CD4-positive, alpha-beta T cell (primary cell): ENCODE data around the gene THSD7A. TPM values are rescaled to one million over a fixed set of nuclear protein-coding genes. Genes with fewer than 3 reads are reported as not detected.

Experiments
- ATAC-seq: fragments of 200-7000 bp; cut with Tn5 transposase; one replicate; pipeline ENCODE4 v1.10.0; 2022; ENCODE audit warnings: mild to moderate bottlenecking; ENCODE audit not compliant: poor library complexity
- CTCF ChIA-PET: fragments of 350-600 bp; sonication (Branson Sonifier 250); formaldehyde crosslinking; loops from one replicate; lab custom pipeline; 2021; ENCODE audit warnings: antibody characterized with exemption, inconsistent platforms; lab: Charles Lee
- POLR2A ChIA-PET: fragments of 350-600 bp; sonication (Branson Sonifier 250); formaldehyde crosslinking; loops from one replicate; lab custom pipeline; 2021; ENCODE audit warnings: antibody characterized with exemption, inconsistent platforms; lab: Charles Lee
- DNase-seq, 14 experiments: peaks; one replicate each; pipeline ENCODE4 v3.0.0-alpha.2; 2013 to 2020; ENCODE audit warnings: mixed read lengths in 2 of 14
- H3K27ac ChIP-seq, 2 donors: one replicate each; pipeline versions ENCODE4 v1.5.1 to v1.7.0; 2013; ENCODE audit warnings: low read length in 2 of 2, low read depth in 1 of 2, mild to moderate bottlenecking in 1 of 2
- H3K27me3 ChIP-seq, 2 experiments: 1 replicate in 1 of 2; 2 replicates in 1 of 2; pipeline versions ENCODE4 v1.6.1 to v1.7.0; 2013; ENCODE audit warnings: low read length in 2 of 2, control low read depth in 1 of 2, mild to moderate bottlenecking in 1 of 2, moderate library complexity in 1 of 2; ENCODE audit not compliant: insufficient read depth in 2 of 2, control insufficient read depth in 1 of 2
- H3K36me3 ChIP-seq: one replicate; pipeline ENCODE4 v1.6.1; 2013; ENCODE audit warnings: low read length, control low read depth; ENCODE audit not compliant: insufficient read depth
- H3K4me1 ChIP-seq: one replicate; pipeline ENCODE4 v1.6.1; 2013; ENCODE audit warnings: low read length, control low read depth; ENCODE audit not compliant: insufficient read depth
- H3K4me3 ChIP-seq: one replicate; pipeline ENCODE4 v1.5.1; 2013; ENCODE audit warnings: mild to moderate bottlenecking, low read length, moderate library complexity
- H3K9me3 ChIP-seq, 2 experiments: 1 replicate in 1 of 2; 2 replicates in 1 of 2; pipeline versions ENCODE4 v1.6.1 to v1.7.0; 2013; ENCODE audit warnings: low read length in 2 of 2, mild to moderate bottlenecking in 2 of 2, control low read depth in 1 of 2, moderate library complexity in 1 of 2; ENCODE audit not compliant: control insufficient read depth in 1 of 2, insufficient read depth in 1 of 2
- H3K27ac Mint-ChIP-seq: one replicate; pipeline ENCODE4 v1.8.0; 2020; ENCODE audit warnings: mixed read lengths
- H3K27me3 Mint-ChIP-seq: one replicate; pipeline ENCODE4 v1.8.0; 2021; ENCODE audit warnings: mixed read lengths
- H3K36me3 Mint-ChIP-seq: one replicate; pipeline ENCODE4 v1.8.0; 2021; ENCODE audit warnings: low read depth, mixed read lengths
- H3K4me1 Mint-ChIP-seq: one replicate; pipeline ENCODE4 v1.8.0; 2021; ENCODE audit warnings: low read depth, mixed read lengths
- H3K4me3 Mint-ChIP-seq: one replicate; pipeline ENCODE4 v1.8.0; 2020; ENCODE audit warnings: mild to moderate bottlenecking, mixed read lengths
- H3K9me3 Mint-ChIP-seq: one replicate; pipeline ENCODE4 v1.8.0; 2020; ENCODE audit warnings: mixed read lengths
- CTCF ChIP-seq: fragments of 200-600 bp; IDR thresholded peaks from one replicate; pipeline ENCODE4 v1.8.0; 2022; ENCODE audit warnings: antibody characterized with exemption, mild to moderate bottlenecking
- intact Hi-C, 2 experiments: fragments of 100-400 bp; cut with DNase I in 1 of 2; cut with micrococcal nuclease in 1 of 2; formaldehyde crosslinking; loops; one replicate each; pipeline versions ENCODE4 v1.15.1 to v1.9.0; 2023 to 2025; cut with DNase I, micrococcal nuclease
- total RNA-seq, 174 experiments: library from RNA in 2 of 174; stranded (reverse) in 2 of 174; gene quantifications; one replicate each; pipeline ENCODE4 v1.2.3 and lab custom pipeline; 2021 to 2026

The THSD7A gene
- total RNA-seq, 2 experiments from 2014 or later = not detected

GRCh38 chr7:11410656-11411644, 421.0 kb downstream of the THSD7A start:
- no peaks in the 10 kb centered on the region for H3K27me3 ChIP-seq
- no peak overlapping the region for H3K27ac Mint-ChIP-seq
- no peaks in the 10 kb centered on the region for H3K27me3 Mint-ChIP-seq
- intact Hi-C loops = no loop called here
- DNase-seq (no peak), ATAC-seq (no peak)
- H3K27ac ChIP-seq = no peak overlapping the region
- peaks cover 3% of the 10 kb centered on the region for H3K9me3 Mint-ChIP-seq
- TF ChIP-seq CTCF = no peak
- H3K9me3 ChIP-seq = peaks cover 7% of the 10 kb centered on the region in 2 experiments
- H3K4me3 Mint-ChIP-seq = no peak overlapping the region
- H3K36me3 Mint-ChIP-seq = no peaks in the 10 kb centered on the region
- no peaks in the 10 kb centered on the region for H3K4me1 ChIP-seq
- POLR2A ChIA-PET = no interaction called here
- CTCF ChIA-PET = no interaction called here
- no peaks in the 10 kb centered on the region for H3K36me3 ChIP-seq
- H3K4me3 ChIP-seq = no peak overlapping the region
- no peaks in the 10 kb centered on the region for H3K4me1 Mint-ChIP-seq

- Histone ChIP-seq H3K9me3 (no peaks in the 10 kb centered on the region), H3K4me1 (no peaks in the 10 kb centered on the region), H3K27ac (no peak overlapping the region), H3K36me3 (no peaks in the 10 kb centered on the region), H3K4me3 (no peak overlapping the region), H3K27me3 (no peaks in the 10 kb centered on the region)
- CTCF ChIA-PET = no interaction called here
- POLR2A ChIA-PET = interaction anchor here (0.5 kb wide), 1 partner anchor 15 kb away, joined by 4 read pairs; no protein-coding TSS in a partner anchor
- no peaks in the 10 kb centered on the region for H3K27me3 Mint-ChIP-seq
- no peaks in the 10 kb centered on the region for H3K36me3 Mint-ChIP-seq
- no peak for TF ChIP-seq CTCF
- H3K9me3 Mint-ChIP-seq = peaks cover 3% of the 10 kb centered on the region
- no peak for ATAC-seq
- no peaks in the 10 kb centered on the region for H3K4me1 Mint-ChIP-seq
- no peak for DNase-seq
- intact Hi-C loops = no loop called here
- H3K27ac Mint-ChIP-seq = no peak overlapping the region
- no peak overlapping the region for H3K4me3 Mint-ChIP-seq
These were observed 427.6 kb downstream of the THSD7A start for GRCh38 chr7:11404355-11404754.

GRCh38 chr7:11403781-11404180, 428.2 kb downstream of the THSD7A start:
- peaks cover 3% of the 10 kb centered on the region for H3K9me3 Mint-ChIP-seq
- no peak for DNase-seq
- TF ChIP-seq CTCF = no peak
- no peak overlapping the region for H3K4me3 Mint-ChIP-seq
- H3K4me3 ChIP-seq = no peak overlapping the region
- H3K27me3 Mint-ChIP-seq = no peaks in the 10 kb centered on the region
- H3K27me3 ChIP-seq = no peaks in the 10 kb centered on the region
- CTCF ChIA-PET = no interaction called here
- no peaks in the 10 kb centered on the region for H3K36me3 ChIP-seq
- no peaks in the 10 kb centered on the region for H3K4me1 ChIP-seq
- no peak overlapping the region for H3K27ac ChIP-seq
- no peak overlapping the region for H3K27ac Mint-ChIP-seq
- no peak for ATAC-seq
- no peaks in the 10 kb centered on the region for H3K4me1 Mint-ChIP-seq
- H3K36me3 Mint-ChIP-seq = no peaks in the 10 kb centered on the region
- POLR2A ChIA-PET = no interaction called here
- intact Hi-C loops = no loop called here
- H3K9me3 ChIP-seq = no peaks in the 10 kb centered on the region
